ENCODE data around the gene RNLS.
A peak's percentile ranks its signal among the peaks of the same experiment; 100 is the strongest.

The RNLS gene

DNA sequence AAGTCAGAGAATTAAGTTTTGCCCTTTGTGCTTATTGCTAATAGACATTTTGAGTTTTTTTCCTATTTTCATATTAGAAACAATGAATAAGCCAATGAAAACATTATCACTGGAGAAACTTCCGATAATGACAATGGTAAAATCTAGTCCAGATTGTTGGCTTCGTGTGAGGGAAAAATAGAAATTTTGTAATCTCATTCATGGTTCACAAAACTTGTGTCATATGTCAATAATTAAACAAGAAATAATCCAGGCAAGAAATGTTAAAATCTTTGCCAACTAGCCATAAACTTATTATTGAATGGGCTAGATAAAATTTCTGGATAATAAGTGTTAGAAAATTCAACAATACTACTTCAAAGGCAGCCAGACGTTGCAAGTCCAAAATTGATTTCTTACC is 36.6 kb downstream of the RNLS start:
- no peak for DNase-seq

DNA sequence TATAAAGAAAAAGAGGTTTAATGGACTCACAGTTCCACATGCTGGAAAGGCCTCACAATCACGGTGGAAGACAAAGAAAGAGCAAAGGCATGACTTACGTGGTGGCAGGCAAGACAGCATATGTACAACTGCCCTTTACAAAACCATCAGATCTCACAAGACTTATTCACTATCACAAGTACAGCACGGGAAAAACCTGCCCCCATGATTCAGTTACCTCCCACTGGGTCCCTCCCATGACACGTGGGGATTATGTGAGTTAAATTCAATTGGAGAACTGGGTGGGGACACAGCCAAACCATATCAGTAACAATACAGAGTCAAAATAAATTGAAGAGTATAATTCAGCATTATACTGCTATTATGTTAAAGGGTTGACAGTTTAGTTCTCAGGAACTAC is 37.8 kb downstream of the RNLS start:
- no peak for DNase-seq

DNA sequence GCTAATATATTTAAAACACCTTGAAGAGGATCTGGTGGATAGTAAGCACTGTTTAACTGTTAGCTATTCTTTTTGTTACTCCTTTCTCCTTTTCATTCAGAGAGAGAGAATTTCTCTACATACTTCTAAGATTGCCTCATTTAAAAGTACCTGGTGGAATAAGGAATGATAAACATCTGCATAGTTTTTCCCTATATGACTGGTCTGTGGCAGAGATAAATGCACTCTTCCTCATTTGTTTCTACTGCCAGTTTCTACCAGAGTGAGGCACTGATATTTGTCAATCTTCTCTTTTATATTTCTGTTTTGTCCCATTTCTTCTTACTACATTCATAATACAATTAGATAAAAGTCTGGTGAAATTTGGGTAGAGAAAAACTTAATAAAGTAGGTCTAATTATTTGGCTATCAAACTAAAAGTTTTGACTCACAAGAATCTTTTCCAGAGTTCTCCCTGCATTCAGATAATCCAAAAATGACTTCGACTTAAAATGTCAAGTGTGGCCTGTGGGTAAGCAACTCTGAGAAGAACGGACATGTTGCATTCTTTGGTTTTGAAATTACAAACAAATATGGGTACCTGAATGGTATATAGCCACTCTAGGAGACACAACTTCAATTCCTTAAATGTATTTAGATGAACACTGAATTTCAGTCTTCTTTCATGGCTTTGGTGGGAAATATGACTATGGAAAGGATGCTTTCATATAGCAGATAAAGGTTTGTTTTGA is 38.8 kb downstream of the RNLS start:
- peak; percentile 19 for DNase-seq

DNA sequence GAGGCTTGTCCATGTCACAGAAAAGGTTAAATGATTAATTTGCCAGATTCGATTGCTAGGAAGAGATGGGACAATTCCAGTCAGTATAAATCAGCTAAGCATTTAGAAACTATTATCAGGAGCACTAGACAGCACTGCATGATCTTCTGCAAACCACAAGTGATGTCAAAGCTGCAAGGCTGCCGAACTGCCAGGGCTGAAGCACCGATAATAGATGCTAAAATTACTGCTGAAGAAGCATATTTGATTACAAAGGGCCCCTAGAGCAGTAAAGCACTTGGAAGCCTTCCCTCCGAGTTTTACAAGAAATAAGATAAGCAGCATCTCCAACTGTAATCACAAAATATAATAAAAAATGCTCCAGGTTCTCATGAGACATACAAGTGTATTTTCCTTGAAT is 40.6 kb downstream of the RNLS start:
- no peak for DNase-seq

DNA sequence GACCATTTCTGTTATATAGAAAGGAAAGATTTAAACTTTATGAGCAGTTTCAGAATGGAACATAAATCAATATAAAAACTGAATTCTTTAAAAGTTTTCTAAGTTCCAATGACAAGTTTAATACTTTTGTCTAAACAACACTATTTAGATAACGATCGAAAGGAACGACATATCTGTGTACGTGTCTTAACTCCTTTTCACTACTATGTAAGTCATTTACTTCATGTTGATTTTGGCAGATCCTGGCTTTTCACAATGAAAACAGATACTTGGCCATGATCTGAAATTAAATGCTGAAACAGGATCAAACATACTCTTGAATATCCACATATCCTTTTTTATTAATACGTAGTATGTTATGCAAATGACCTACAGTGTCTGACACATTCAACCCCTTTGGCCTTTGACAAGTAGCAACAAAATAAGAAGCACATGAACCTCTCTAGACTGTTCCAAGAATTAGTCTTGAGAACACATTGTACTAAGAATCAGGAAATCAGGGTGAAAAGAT is 41.9 kb downstream of the RNLS start:
- no peak for DNase-seq

DNA sequence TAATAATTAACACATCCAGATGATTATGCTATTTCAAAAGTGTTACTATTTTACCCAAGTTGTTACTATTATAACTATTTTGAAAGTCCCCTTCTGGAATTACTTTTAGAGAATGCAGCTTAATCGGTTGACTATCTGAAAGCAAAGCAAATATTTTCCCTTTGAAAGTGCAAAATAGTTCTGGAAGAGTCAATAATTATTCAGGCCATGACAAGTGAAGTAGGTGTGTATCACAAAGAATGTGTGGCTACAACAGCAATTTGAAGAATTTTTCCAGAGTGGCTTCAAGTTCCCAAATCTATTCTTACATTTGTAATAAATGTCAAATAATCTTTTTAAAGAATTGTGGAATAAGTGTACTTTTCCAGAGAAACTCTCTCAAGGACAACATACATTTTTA is 42.8 kb downstream of the RNLS start:
- DNase-seq, result no peak

DNA sequence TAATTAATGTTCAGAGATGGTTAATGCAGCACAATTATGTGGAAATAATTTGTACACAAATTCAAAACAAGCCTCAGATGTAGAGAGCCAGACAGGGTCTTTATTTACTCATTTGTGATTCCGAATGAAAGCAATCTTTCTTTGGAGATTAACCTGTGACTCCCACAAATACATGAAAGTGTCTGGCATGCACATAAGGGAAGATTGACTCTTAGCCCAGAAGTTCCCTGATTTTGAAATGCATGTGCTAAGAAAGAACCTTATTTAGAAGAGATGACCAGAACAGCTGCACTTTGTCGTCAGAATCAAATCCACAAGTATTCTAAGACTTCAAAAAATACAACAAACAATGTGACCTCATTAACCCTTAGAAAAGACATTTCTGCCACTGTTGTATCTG is 45.1 kb downstream of the RNLS start:
- DNase-seq, result no peak

DNA sequence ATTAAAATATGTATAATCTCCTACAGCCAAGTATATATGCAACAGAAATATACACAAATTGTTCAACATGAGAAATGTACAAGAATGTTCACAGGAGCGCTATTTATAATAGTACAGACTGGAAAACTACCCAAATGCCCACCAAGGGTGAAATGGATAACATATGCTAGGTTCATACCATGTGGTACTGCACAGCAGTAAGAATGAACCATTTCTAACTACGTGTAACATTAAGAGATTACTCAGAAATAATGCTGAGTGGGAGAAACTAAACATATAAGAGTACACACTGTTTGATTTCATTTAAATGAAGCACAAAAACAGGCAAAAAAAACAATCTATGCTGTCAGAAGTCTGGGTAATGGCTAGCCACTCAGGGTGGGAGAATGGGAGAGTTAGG is 45.8 kb downstream of the RNLS start:
- DNase-seq, result no peak

DNA sequence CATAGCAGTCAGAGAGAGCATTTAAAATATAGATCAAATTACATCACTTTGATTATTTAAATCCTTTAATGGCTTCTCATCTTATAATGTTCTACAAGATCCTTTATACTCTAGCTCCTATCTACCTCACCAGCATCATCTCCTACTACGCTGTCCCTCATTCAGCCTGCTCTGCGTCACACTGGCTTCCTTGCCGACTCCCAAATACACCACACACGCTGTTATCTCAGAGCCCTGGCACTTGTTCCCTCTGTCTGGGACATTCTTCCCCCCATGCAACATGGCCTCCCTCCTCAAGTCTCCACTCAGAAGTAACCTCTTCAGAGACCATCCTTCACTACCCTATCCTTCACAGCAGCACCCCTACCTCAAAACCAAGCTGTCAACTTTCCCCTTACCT is 46.7 kb downstream of the RNLS start:
- DNase-seq, result no peak

DNA sequence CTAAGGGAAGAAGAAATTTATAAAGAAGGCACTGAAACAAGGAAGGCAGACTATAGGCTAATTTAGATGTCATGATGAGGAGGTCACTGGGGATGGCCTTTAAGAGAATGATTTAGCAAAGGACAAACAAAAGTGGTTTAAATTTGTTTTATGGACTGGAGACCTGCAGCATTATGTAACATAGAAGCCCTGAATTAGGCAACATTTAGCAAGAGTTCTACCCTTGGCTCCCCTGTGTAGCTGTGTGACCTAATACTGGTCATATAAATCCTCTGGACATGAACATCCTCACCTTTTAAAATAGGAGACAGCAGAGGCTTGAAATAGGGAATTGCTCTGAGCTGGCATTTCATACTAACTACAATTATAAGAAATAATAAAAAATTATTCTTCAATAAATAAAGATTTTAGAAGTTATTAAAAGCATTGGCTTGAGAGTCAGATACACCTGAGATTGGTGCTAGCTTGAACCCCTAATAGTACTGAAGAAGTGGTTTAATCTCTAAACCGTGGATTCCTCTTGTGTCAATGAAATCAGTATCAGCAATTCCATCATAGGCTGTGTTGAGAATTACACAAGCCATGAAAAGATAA is 48.9 kb downstream of the RNLS start:
- no peak for DNase-seq

DNA sequence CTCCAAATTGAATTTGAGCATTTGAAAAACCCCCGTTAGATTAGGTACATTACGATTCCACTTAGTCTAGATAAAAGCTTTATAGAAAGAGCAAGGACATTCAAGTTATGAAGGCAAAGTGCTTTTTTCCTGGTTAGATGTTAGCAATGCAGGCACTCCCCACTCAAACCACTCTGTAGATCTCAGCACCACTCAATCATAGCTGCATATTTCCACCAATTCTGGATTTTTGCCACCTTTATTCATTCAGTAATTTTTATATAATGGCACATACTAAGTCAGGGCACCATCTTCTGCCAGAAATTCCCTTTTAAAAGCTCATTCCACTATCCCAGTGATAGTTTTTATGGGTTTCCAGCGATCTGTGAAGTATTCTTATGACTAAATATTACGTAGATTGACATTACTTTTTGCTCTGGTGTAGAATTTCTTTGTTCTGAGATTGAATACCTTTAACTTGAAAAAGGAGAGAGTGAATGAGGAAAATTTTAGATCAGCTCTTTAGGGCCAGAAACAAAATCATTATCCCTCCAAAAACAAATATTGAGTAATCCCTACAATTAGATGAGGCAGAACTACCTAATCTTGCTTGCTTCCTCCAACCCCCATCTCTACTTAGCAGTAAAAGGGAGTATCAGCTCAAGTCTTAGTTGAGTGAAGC is 51.6 kb downstream of the RNLS start:
- no peak for DNase-seq

DNA sequence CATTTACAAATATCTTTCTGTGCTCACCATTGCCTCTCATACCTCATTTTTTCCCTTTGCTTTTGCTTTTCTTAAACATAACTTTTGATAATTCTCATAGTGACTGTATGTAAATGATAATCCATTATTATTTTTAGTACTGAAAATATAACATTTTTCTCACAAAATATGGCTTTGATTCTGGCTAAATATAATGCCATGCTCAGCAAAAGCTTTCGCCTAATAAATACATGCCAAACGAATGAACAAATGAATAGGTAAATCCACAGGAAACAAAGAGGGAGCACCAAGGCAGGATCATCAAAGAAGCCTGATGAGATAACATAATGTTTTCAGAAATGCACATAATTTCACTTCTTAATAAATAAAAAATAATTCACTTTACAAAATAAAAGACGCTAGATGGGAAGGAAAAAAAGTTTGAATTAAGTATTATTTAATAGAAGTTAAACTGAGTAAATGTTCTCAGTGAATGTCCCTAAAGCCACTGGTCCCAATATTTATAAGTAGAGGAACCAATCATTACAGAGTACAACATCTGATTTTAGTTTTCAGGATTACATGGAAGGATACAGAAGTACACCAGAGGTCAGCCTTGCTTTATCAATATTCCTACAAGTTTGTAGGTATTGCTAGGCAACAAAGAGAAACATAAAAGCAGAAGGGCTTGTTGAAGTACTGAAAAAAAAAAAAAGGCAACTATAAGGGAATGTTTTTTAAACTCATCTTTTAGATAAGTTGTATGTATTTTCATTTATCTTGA is 52.3 kb downstream of the RNLS start:
- DNase-seq, result no peak

DNA sequence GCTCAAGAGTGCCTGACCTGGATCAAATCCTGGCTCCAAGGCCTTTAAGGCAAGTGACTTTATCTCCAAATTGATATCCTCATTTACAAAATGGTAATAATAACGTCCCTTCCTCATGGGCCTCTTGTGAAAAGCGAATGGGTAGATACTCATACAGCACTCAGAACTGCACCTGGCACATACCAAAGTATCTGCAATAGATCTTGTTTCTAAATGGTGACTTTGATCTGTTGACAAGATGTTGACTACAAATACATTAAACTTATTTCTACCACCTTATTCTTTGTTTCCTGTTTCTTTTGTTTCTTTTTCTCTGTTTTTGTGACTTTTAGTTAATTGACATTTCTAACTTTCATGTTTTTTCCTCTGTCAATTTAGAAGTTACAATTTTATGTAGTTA is 53.0 kb downstream of the RNLS start:
- no peak for DNase-seq

DNA sequence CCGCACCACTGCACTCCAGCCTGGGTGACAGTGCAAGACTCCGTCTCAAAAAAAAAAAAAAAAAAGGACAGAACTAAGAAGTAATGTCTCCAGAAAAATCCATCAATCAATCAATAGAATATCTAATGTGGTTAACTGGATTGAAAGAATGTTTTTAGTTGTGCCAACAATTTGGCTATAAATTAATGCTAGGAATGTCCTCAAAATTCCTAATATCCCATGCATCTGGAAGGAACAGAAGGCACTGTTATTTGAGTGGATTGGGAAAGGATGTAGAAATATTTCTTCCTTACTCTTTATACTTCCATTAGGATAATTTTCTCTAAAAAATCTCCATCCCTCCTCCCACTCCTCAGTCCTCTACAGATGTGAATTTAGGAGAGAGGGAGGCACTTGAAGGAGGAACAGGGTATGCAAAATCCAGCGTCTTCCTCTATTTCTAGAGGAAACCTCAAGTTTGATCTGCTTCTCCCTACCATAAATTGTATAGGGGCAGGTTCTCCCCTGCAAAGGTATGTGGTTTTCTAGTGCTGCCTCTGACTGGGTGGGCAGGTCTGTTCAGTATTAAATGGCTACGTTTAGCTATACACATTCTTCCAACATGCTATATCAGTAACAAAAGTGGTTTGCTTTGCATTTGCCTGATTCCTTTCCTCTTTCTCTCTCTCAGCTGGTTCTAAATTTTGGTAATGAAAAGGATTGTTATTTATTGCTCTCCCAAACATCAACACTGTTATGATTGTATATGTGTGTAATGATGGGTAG is 54.1 kb downstream of the RNLS start:
- no peak for DNase-seq

DNA sequence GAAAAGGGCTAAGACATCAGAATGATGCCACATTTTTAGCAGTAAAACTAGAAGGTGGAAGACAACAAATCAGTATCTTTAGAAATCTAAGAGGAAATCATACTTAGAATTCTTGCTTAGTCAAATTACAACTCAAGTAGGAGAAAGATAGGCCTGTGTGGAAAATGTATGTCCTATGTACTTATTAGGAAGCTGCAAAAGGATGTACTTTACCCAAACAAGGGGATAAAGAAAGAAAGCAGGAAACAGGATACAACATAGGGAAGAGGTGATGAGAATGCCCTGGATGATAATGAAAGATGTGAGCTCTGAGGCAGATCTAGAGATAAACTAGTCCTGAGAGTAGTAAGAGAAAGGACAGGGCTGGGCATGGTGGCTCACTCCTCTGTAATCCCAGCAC is 54.9 kb downstream of the RNLS start:
- DNase-seq, result no peak

DNA sequence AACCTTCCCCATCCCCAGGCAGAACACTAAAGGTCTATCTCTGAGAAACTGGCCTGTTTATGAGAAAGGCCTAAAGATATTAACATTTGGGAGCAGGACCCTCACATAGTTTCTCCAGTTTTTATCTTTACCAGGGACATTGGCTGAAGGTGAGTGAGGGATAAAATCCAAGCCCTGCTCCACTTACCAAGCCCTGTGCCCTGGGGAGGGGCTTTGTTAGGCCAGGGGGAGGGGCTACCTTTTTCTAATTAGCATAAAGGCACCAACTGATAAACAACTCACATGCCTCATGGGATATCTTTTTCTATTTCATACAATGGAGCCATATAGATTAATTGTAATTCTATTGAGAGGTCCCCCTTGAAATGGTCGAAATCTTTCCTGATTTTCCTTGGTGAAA is 55.9 kb downstream of the RNLS start:
- no peak for DNase-seq

DNA sequence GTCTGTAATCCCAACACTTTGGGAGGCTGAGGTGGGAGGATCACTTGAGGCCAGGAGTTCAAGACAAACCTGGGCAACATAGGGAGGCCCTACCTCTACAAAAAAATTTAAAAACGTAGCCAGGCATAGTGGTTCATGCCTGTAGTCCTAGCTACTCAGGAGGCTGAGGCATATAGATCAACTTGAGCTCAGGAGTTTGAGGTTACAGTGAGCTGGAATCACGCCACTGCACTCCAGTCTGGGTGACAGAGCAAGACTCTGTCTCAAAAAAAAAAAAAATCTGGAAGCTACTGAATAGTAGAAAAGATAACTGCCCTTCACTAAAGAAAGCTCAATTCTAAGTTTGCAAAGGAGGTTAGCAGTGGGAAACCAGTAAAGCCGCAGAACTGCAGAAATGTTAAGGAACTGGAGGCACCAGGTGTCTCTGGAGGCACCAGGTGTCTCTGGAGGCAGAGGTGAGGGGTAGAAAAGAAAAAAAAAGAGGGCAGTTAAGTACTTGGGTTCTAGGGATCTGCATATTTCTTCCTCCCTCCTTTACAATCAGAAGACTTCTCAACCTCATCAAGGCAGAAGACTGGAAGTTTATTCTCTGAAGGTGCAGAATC is 56.5 kb downstream of the RNLS start:
- no peak for DNase-seq

DNA sequence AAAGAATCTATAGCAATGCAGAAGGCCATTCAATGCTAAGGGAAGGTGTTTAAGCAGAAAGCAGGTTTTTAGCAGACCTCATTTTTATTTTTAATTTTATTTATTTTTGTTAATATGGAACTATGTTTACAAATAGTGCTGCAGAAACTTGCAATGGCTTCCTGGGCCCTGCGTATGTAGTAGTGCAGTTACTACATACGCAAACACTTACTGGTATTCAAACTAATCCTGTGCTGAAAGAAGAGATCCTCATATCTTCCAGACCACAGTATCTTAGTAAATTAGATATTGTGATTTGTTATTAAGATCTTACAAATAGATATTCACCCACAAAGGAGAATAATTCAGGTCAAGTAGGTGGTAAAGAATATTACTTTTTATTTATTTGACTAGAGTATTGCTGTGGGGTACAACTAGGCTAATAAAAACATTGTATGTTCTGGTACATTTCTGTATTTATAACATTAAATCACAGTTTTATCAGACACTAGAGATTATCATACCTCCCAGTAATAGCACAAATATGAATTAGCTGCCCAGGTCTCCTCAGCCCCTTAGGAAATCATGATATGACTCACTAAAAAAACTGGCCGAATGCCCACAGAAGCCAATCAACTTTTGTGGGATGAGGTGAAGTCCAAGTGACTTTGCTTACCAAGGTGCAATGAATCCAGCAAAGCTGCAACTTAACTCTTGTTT is 57.6 kb downstream of the RNLS start:
- DNase-seq, result no peak

DNA sequence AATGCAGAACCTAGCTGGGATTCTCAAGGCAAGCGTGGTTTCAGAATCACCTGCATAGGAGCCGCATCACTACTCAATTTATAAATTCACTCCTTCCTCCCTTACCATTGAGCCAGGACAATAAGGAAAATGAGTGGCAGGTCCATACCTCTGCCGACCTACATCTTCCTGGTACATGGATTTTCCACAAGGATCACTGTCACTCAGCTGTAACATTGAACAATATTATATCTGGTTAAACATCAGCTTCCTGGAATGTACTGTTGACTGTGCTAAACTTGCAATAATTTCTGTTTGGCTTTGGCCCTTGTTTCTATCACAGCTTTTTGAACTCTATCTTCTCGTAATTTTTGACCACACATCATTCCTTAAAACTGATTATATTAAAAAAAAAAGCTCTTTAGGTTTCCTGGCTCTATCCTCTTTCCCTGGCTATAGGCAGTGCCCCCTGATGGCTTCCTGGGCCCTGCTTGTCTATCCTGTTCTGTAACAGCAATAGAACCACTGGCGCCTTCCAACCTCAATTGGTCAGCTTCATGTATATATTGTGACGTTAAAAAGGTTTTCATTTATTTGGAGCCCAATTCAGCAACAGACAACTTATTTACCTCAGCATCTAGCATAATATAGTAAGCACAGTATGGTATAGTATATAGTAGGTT is 59.2 kb downstream of the RNLS start:
- no peak for DNase-seq

DNA sequence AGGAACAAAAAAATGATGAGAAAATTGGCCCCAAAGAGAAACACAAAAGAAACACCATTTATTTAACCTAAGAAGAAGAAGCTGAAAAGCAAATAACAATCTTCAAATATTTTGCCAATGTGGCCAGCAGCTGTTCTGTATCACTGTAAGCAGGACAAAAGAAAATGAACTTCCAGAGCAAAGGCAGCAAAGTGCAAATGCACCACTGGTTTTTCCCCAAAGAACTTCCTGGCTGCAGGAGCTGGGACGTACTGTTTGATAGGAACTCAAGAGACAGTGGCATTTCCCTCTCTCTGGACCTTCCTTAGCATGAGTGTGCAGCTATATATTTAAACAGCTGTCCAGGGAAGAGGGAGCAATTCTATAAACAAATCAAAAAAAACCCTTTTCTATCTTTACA is 60.4 kb downstream of the RNLS start:
- no peak for DNase-seq

DNA sequence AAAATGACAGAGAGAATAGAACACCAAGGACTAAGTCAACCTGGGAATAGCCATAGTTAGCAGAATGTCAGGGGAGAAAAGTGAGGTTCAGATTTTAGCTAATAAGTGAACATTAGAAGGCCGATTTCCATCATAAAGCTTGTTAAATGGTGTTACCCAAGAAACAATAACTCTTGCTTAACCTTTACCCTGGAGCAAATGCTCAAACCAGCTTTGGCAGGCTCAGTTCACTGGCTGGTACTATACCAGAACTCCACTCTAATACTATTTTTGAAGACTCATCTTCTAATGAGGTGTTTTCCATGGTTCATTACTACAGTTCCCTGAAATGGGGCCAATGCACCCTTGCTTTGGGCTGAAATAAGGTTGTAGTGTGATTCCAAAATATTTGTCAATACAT is 61.3 kb downstream of the RNLS start:
- DNase-seq, result no peak

Data from activated CD4-positive, alpha-beta T cell treated with anti-CD3 and anti-CD28 coated beads, Interleukin-2, Interleukin-6, amounts not matched to agents 100 ng/mL and 50 ng/mL, durations not matched to agents 16 hours and 8 hours (primary cell).